Kidney (tissue), 14 donors: ENCODE data around the gene MRRF. TPM values are rescaled to one million over a fixed set of nuclear protein-coding genes. Genes with fewer than 3 reads are reported as not detected.

ENCODE experiments used
- DNase-seq, 5 donors: peaks; one replicate each; pipeline ENCODE4 v3.0.0-alpha.2; 2013 to 2020
- FAIRE-seq: peaks from 2 replicates; lab custom pipeline; 2012; peaks lifted over from hg19 to GRCh38; lab: Jason Lieb, UNC
- H3K27ac ChIP-seq, 2 donors: one replicate each; pipeline ENCODE4 v1.7.0; 2013; ENCODE audit warnings: low read depth in 2 of 2, low read length in 2 of 2, inconsistent platforms in 1 of 2
- H3K27me3 ChIP-seq: one replicate; pipeline ENCODE4 v1.7.1; 2013; ENCODE audit warnings: low read length, inconsistent platforms; ENCODE audit not compliant: control insufficient read depth, insufficient read depth
- H3K36me3 ChIP-seq, 3 donors: one replicate each; pipeline versions ENCODE4 v1.7.0 to v1.7.1; 2013; ENCODE audit warnings: low read length in 3 of 3, control low read depth in 1 of 3, inconsistent platforms in 1 of 3; ENCODE audit not compliant: insufficient read depth in 3 of 3, control insufficient read depth in 2 of 3
- H3K4me1 ChIP-seq, 3 donors: one replicate each; pipeline versions ENCODE4 v1.7.0 to v1.7.1; 2013; ENCODE audit warnings: low read length in 3 of 3, inconsistent platforms in 1 of 3, low read depth in 1 of 3; ENCODE audit not compliant: control insufficient read depth in 2 of 3, insufficient read depth in 2 of 3
- H3K4me3 ChIP-seq, 3 donors: one replicate each; pipeline versions ENCODE4 v1.7.0 to v1.8.1; 2013; ENCODE audit warnings: low read length in 3 of 3, control low read depth in 1 of 3, inconsistent platforms in 1 of 3
- H3K9ac ChIP-seq, 3 donors: one replicate each; pipeline versions ENCODE4 v1.7.0 to v1.7.1; 2013; ENCODE audit warnings: low read length in 3 of 3, control low read depth in 1 of 3, inconsistent platforms in 1 of 3
- H3K9me3 ChIP-seq, 3 donors: one replicate each; pipeline versions ENCODE4 v1.7.0 to v1.7.1; 2013; ENCODE audit warnings: low read length in 3 of 3, control low read depth in 1 of 3, inconsistent platforms in 1 of 3; ENCODE audit not compliant: control insufficient read depth in 2 of 3, insufficient read depth in 1 of 3
- intact Hi-C: fragments of 100-400 bp; cut with DNase I; formaldehyde crosslinking; loops from one replicate; pipeline ENCODE4 v1.11.1; 2022
- polyA plus RNA-seq: library from polyadenylated mRNA; stranded (reverse); fragments of 350-450 nt; fragmentation: Illumina TruSeq; extraction: RNeasy Lipid Tissue Mini Kit (QIAGEN cat#74804); gene quantifications from one replicate; pipeline ENCODE4 v1.2.3, GENCODE V29; 2014; ENCODE audit warnings: low read depth, low replicate concordance; ENCODE audit not compliant: insufficient read depth
- total RNA-seq: library from RNA; stranded (reverse); fragmentation: NEBNext Ultra II Directional; extraction: Animal tissue kit (Norgen Biotek cat#: 25700); gene quantifications from one replicate; pipeline ENCODE4 v1.2.1, GENCODE V29; 2021
- TF ChIP-seq, protein P1 (sequence below): IDR thresholded peaks from 3 replicates; pipeline ENCODE4 v1.5.1; 2012; ENCODE audit warnings: mild to moderate bottlenecking, moderate library complexity, borderline replicate concordance; ENCODE audit not compliant: insufficient read depth; ENCODE audit errors: extremely low read depth
- donor health status: control.
- donor health status: control.
- donor health status: control.
- donor health status: control.
- donor health status: control.
- donor health status: DM: yes; HTN: yes; CAD: no.
- donor health status: Normal renal cell carcinoma (clear cell type).

Gene MRRF
- total and polyA plus RNA-seq, 2 donors from 2014 or later: 38.8 to 44.9 TPM

DNA sequence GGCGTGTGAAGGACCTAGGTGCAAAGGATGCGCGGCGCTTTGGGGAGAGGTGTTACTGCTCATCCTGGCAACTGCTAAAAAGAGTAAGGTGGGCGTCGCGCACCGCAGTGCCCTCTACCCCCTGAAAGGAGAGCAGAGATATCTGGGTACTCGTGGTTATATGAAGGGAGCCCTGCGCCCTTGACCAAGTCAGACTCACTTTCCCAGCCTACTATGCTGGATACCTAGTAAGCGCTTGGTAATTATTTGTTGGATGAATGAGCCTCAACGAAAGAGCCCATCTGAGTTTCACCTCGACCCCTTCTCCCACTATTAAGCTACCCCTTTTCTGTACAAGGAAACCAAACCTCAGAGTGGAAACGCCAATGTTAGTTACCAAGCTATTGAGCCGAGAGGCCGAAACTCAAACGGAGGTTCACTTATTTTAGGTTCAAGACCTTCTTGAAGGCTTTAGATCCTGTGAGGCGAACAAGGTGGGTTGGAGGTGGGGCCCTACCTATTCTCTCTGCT lies 44.0 kb upstream of the MRRF start:
- Histone ChIP-seq H3K36me3 (no peaks in the 10 kb centered on the region), H3K4me3 (no peak overlapping the region), H3K4me1 (peaks cover 0 to 17% (median 3%) of the 10 kb centered on the region in 3 donors), H3K27ac (no peak overlapping the region), H3K9me3 (no peaks in the 10 kb centered on the region), H3K27me3 (peaks cover 82% of the 10 kb centered on the region), H3K9ac (no peak overlapping the region)
- TF ChIP-seq, protein P1, sequence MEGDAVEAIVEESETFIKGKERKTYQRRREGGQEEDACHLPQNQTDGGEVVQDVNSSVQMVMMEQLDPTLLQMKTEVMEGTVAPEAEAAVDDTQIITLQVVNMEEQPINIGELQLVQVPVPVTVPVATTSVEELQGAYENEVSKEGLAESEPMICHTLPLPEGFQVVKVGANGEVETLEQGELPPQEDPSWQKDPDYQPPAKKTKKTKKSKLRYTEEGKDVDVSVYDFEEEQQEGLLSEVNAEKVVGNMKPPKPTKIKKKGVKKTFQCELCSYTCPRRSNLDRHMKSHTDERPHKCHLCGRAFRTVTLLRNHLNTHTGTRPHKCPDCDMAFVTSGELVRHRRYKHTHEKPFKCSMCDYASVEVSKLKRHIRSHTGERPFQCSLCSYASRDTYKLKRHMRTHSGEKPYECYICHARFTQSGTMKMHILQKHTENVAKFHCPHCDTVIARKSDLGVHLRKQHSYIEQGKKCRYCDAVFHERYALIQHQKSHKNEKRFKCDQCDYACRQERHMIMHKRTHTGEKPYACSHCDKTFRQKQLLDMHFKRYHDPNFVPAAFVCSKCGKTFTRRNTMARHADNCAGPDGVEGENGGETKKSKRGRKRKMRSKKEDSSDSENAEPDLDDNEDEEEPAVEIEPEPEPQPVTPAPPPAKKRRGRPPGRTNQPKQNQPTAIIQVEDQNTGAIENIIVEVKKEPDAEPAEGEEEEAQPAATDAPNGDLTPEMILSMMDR: no peak
- peak in 1 of 5 donors; percentile 19 for DNase-seq
- FAIRE-seq: no peak
- intact Hi-C loops: no loop called here

GRCh38 chr9:122221183-122221811 lies 43.4 kb upstream of the MRRF start:
- Histone ChIP-seq H3K9ac (no peak overlapping the region), H3K27me3 (peaks cover 80% of the 10 kb centered on the region), H3K4me3 (no peak overlapping the region), H3K36me3 (no peaks in the 10 kb centered on the region), H3K4me1 (peaks cover 0 to 17% (median 3%) of the 10 kb centered on the region in 3 donors), H3K9me3 (no peaks in the 10 kb centered on the region), H3K27ac (no peak overlapping the region)
- FAIRE-seq (no peak), DNase-seq (peak in 4 of 5 donors; percentile 45 to 71 (median 58))
- intact Hi-C loops: no loop called here
- TF ChIP-seq, protein P1: no peak

GRCh38 chr9:122222791-122223190 lies 41.9 kb upstream of the MRRF start:
- Histone ChIP-seq H3K9ac (no peak overlapping the region), H3K27ac (no peak overlapping the region), H3K4me1 (peaks cover 0 to 19% (median 3%) of the 10 kb centered on the region in 3 donors), H3K27me3 (peaks cover 78% of the 10 kb centered on the region), H3K36me3 (no peaks in the 10 kb centered on the region), H3K9me3 (no peaks in the 10 kb centered on the region), H3K4me3 (no peak overlapping the region)
- TF ChIP-seq, protein P1: no peak
- DNase-seq (peak in 1 of 5 donors; percentile 61), FAIRE-seq (no peak)
- intact Hi-C loops: no loop called here
